Bronchial epithelial cell (primary cell): ENCODE results near the gene ULBP1. TPM values are rescaled to one million over a fixed set of nuclear protein-coding genes. Genes with fewer than 3 reads are reported as not detected.
"Not testable (repeated sequence)": the region's sequence is repeated elsewhere in the genome, so short reads cannot be mapped to it uniquely, and the experiment has no call there.

Experiments used
- DNase-seq: peaks from one replicate; pipeline ENCODE4 v3.0.0-alpha.2; 2010; ENCODE audit warnings: low read depth
- FAIRE-seq: peaks from 2 replicates; lab custom pipeline; 2011; peaks lifted over from hg19 to GRCh38; lab: Jason Lieb, UNC
- H3K27me3 ChIP-seq: 2 replicates; pipeline ENCODE4 v1.5.1; 2011; ENCODE audit warnings: low read length; ENCODE audit not compliant: control insufficient read depth, insufficient read depth
- H3K36me3 ChIP-seq: 2 replicates; pipeline ENCODE4 v1.5.1; 2011; ENCODE audit warnings: low read length; ENCODE audit not compliant: control insufficient read depth, insufficient read depth
- H3K4me3 ChIP-seq: 2 replicates; pipeline ENCODE4 v1.5.1; 2011; ENCODE audit warnings: mild to moderate bottlenecking, low read depth, low read length, control low read depth
- total RNA-seq: library from RNA; depleted of rRNA; stranded (reverse); fragments of >200 nt; gene quantifications from 2 replicates; pipeline ENCODE4 v1.2.1, GENCODE V29; 2014
- TF ChIP-seq, protein P1 (sequence below): IDR thresholded peaks from 2 replicates; pipeline ENCODE4 v1.5.1; 2011; ENCODE audit warnings: mild to moderate bottlenecking, moderate library complexity, low read length, control low read depth, inconsistent platforms; ENCODE audit not compliant: insufficient read depth, severe bottlenecking

The ULBP1 gene
- total RNA-seq, 1 donor from 2014 or later = 1.1 TPM

- peaks cover 11% of the 10 kb centered on the region for H3K27me3 ChIP-seq
- FAIRE-seq, H3K4me3 ChIP-seq, H3K36me3 ChIP-seq, DNase-seq: not testable (repeated sequence)
These were observed 5.6 kb upstream of the ULBP1 start for GRCh38 chr6:149958124-149958523.

- not testable (repeated sequence) for FAIRE-seq, DNase-seq, H3K4me3 ChIP-seq, H3K36me3 ChIP-seq
- H3K27me3 ChIP-seq = peaks cover 18% of the 10 kb centered on the region
These were observed 3.9 kb upstream of the ULBP1 start for GRCh38 chr6:149959806-149960205.

DNA sequence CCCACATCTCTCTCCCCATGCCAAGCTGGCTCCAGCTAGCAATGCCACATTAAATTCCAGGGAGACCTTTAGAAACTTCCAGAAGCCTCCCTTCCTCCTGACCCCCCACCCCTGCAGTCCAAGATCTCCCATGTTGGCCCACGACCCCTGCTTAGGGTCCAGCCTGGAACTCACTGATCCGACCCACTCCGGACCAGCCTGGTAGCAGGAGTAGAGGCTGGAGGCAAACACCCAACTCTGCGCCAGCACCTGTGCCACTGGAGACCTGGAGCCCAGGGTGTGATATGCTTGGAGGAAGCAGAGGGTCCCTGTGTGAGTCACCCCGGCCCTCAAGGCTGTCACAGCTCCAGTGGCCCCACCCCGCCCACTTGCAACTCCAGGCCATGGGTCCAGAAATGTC lies 3.3 kb upstream of the ULBP1 start:
- FAIRE-seq = no peak
- TF ChIP-seq, protein P1, sequence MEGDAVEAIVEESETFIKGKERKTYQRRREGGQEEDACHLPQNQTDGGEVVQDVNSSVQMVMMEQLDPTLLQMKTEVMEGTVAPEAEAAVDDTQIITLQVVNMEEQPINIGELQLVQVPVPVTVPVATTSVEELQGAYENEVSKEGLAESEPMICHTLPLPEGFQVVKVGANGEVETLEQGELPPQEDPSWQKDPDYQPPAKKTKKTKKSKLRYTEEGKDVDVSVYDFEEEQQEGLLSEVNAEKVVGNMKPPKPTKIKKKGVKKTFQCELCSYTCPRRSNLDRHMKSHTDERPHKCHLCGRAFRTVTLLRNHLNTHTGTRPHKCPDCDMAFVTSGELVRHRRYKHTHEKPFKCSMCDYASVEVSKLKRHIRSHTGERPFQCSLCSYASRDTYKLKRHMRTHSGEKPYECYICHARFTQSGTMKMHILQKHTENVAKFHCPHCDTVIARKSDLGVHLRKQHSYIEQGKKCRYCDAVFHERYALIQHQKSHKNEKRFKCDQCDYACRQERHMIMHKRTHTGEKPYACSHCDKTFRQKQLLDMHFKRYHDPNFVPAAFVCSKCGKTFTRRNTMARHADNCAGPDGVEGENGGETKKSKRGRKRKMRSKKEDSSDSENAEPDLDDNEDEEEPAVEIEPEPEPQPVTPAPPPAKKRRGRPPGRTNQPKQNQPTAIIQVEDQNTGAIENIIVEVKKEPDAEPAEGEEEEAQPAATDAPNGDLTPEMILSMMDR = no peak
- H3K36me3 ChIP-seq = no peaks in the 10 kb centered on the region
- H3K4me3 ChIP-seq = no peak overlapping the region
- DNase-seq = no peak
- H3K27me3 ChIP-seq = peaks cover 23% of the 10 kb centered on the region

- H3K4me3 ChIP-seq = no peak overlapping the region
- H3K36me3 ChIP-seq = no peaks in the 10 kb centered on the region
- TF ChIP-seq, protein P1 = peak; percentile 36
- H3K27me3 ChIP-seq = peaks cover 17% of the 10 kb centered on the region
- FAIRE-seq (no peak), DNase-seq (peak; percentile 28)
These were observed 1.9 kb upstream of the ULBP1 start for GRCh38 chr6:149961728-149962425.

DNA sequence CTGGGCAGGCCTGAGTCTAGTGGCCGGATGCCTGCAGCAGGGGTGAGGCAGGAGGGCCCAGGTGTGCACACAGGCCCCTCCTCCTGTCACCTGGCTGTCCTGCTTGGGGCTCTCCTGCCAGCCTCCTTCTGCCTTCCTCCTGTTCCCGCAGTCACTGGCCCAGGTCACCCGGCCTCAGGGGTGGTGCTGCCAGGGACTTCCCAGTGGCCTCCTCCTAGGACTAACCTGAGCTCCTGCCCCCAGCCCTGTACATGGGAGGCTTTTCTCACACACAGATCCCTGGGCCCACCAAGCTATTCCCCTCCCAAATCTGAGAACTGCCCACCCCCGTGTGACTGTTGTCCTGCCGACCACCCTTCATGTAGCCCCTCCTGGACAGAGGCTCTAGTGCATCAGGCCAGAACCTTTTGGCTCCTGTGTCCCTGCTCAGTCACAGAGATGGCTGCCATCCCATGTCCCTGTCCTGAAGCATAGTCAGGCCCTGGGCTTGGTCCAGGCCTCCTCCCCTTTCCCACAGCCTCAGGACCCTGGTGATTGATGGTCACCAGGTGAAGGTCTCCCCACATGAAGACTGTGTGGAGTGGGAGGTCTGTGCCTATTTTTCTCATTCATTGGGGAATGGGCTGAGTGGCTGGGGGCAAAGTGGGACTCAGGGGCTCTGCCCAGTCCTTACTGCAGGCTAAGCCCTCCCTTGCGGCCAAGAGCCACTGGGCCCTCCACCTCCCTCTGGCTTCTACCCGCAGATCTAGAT lies 1.1 kb upstream of the ULBP1 start:
- Histone ChIP-seq H3K36me3 (no peaks in the 10 kb centered on the region), H3K27me3 (peaks cover 17% of the 10 kb centered on the region), H3K4me3 (peak overlapping the region; percentile 58)
- TF ChIP-seq, protein P1 = no peak
- DNase-seq (no peak), FAIRE-seq (no peak)

DNA sequence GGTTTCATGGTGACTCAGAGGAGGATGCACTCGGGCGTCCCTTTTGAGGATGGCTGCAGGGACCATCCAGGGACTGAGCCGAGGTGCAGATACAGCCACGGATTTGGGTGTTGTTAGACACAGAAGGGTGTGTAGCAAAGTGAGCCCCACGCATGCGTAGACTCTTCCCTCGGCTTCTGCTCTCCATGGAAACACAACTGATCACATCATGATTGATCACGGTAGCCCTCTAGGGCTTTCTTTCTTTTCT lies 606 bp upstream of the ULBP1 start:
- H3K36me3 ChIP-seq = no peaks in the 10 kb centered on the region
- DNase-seq (peak; percentile 20), FAIRE-seq (no peak)
- TF ChIP-seq, protein P1 = no peak
- H3K27me3 ChIP-seq = peaks cover 17% of the 10 kb centered on the region
- peak overlapping the region; percentile 58 for H3K4me3 ChIP-seq
